ENCODE measurements around the gene NARF.
A peak's percentile ranks its signal among the peaks of the same experiment; 100 is the strongest.
"Not testable (repeated sequence)": the region's sequence is repeated elsewhere in the genome, so short reads cannot be mapped to it uniquely, and the experiment has no call there.

Gene NARF

DNA sequence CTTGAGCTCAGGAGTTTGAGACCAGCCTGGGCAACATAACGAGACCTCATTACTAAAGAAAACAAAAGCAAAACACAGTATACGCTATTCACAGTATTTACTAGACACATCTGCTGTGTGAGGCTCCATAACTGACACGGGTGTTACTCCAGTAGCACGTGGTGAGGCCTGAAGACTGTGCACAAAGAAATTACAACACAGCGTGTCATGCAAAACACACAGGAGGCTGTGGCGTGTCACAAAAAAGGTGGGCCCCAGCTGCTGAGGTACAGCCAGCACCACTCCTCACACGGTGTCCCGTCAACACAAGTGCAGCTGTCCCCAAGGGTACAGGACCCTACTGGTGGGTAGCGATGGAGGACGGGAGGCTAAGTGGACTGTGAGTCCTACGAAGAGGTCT is 10.7 kb upstream of the NARF start:
- DNase-seq: no peak

DNA sequence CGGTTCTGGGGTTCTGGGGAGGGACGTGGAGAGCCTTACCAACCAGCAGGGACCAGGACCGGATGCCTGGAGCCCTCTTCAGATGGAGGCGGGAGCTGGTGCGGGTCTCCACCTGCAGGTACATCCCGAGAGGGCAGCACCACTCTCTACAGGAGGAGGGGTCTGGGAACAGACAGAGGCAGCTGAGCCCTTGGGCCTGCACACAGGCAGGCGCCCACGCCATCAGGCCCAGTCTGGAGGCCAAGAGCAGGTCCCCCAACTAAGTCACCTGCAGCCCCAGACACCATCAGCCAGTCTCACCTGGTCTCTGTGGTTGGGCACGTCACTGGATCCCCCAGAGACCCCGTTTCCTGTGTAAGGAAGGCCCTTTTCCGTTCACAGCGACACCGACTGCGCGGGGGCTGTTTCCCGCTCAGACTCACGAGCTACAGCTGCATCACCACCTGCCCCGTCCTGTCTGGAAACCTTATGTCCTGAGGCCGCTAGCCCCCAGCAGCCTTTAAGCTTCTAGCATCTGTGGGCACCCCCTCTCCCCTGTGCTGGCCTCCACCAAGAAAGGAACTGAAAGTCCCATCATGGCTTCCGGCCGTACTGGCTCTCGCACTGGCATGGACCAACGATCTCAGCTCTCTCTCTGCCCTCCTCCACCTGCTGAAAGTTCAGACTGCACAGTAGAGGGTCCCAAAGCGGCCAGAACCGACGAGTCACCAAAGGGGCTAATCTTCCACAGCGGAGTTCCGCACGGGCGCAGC is 9.2 kb upstream of the NARF start:
- peak; percentile 73 for DNase-seq

DNA sequence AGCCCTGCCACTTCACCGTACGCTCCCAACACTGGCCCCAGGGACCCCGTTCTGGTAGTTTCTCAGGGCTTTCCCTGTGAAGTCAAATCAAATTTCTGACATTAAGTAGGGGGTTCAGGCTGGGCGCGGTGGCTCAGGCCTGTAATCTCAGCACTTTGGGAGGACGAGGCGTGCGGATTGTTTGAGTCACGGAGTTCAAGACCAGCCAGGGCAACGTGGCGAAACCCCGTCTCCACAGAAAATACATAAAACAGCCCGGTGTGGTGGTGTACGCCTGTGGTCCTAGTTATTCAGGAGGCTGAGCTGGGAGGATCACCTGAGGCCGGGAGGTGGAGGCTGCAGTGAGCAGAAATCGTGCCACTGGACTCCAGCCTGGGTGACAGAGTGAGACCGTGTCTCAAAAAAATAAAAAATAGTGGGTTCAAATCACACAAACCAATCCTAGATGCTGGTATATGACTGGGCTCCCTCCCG is 8.6 kb upstream of the NARF start:
- DNase-seq: peak; percentile 42

DNA sequence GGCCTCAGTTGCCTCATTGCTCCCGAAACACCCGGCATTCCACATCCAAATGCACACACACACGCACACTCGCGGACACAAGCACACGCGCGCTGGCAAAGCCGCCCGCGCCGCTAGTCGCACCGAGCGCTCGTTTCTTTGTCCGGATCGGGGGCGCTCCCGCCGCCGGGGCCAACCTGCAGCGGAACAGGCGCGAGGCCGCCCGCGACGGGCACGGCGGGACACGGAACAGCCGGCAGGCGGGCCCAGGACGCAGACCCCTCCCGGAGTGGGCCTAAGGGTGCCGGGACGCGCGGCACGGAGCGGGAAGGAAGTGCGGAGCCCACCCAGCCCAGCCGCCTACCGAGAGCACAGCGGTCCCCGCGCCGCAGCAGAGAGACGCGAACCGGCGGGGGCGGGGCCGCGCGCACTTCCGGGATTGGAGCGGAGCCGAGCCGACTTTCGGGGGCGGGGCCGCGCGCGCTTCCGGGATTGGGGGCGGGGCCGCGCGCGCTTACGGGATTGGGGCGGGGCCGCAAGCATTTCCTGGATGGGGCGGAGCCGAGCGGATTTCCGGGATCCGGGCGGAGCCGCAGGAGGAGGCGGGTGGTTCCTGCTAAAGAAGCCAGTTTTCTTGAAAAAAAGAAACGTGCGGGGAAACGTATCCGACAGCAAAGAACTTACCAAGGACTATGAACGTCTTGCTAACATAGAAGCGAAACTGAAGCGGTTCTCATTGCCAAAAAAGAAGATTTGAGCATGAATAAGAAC is 8.0 kb upstream of the NARF start, which contains the start of gene CYBC1:
TSS of gene CYBC1 (minus strand) at position 396 of the 750 bp plus-strand sequence. CDS start 1,498 bp downstream, outside the sequence.
- DNase-seq: peak; percentile 95

DNA sequence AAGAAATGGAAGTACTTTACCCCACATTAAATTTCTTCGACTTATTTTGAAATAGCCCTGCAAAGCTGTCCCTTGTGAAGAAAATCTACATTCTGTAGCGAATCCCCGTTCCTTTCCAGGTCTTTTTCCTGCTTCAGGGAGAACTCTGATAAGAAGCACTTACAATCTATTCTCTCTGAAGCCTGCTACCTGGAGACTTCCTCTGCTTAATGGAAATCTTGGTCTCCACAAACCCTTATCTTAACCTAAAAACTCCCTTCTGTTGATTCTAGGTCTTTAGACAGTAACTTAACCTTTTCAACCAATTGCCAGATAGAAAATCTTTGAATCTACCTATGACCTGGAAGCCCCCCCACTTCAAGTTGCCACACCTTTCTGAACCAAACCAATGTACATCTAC is 6.4 kb upstream of the NARF start:
- DNase-seq: no peak

DNA sequence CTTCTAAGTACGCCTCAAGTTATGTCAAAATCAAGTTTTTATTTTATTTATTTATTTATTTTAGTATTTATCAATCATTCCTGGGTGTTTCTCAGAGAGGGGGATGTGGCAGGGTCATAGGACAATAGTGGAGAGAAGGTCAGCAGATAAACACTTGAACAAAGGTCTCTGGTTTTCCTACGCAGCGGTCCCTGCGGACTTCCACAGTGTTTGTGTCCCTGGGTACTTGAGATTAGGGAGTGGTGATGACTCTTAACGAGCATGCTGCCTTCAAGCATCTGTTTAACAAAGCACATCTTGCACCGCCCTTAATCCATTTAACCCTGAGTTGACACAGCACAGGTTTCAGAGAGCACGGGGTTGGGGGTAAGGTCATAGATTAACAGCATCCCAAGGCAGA is 5.4 kb upstream of the NARF start:
- not testable (repeated sequence) for DNase-seq

DNA sequence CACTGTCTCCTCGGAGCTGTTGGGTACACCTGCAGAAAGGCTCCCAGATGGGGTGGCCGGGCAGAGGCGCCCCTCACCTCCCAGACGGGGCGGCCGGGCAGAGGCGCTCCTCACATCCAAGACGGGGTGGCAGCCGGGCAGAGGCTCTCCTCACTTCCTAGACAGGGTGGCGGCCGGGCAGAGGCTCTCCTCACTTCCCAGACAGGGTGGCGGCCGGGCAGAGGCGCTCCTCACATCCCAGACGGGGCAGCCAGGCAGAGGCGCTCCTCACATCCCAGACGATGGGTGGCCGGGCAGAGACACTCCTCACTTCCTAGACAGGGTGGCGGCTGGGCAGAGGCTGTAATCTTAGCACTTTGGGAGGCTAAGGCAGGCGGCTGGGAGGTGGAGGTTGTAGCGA is 4.8 kb upstream of the NARF start:
- DNase-seq: not testable (repeated sequence)

DNA sequence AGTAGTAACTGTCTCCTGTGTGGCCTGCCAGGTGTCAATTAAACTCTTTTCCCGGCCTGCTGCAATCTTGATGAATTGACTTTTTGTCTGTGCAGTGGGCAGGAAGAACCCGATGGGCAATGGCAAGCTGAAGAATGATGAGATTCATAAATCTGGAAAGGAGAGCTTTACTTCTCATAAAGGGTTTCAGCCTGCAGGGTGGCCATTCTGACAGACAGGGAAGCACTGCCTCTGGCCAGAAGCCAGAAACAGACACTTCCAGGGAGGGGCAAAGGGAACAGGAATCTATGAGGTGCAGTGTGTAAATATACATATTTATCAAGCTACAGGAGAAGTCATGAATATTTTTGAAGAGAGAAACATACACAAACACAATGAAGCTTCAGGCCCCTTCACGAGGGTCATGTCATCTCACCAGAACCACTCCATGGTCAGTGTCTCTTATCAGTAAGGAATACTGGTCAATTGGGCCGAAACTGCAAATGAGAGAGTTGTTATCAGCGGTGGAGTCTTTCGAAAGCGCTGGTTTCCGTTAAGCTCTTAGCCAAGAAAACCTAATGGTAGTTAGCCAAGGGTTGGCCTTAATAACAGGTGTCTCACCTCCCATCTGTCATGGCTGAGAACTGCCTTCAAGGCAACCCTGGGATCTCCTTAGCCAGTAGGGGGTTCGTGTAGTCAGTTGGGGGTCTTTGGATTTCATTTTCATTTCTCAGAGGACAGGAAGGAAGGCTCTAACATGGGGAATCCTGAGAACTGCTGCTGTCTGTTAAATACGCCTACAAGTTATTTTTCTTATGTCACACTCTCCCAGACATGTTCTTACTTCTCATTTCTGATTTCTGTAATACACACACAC is 1.2 kb upstream of the NARF start:
- DNase-seq: no peak

DNA sequence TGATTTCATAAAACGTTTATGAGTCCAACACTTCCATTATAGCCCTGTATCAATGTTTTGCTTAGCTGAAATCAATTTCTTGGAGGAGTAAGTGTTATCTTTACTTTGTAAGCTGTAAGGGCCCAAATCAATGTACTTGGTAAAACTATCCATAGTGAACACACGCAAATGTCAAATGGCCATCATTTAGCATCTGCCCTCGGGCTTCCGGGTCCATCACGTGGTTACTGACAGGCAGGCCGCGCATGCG is 687 bp upstream of the NARF start:
- no peak for DNase-seq

DNA sequence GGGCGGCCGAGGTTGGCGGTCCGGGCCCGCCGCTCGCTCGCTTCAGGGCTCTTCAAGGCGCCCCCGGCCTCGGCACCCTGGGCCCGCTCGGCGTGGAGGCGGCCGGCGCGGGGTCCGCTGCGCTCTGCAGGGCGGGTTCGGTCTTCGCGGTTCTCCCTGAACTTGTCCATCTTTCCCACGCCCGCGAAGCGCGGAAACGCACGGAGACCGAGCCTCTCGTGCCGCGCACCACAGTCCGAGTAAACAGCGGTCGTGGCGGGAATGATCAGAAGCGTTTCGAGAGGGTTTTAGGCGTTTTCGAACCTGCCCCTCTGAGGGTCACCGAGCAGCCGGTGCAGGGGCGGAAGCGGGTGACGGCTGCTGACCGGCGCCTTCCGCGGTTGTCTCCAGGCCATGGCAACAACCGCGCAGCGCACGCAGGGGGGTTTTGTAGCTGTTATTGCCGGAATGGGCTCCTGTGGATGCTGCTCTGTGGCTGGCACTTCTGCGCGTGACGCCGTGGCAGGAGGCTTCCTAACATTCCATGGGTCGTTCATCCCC is 414 bp downstream of the NARF start:
- DNase-seq: no peak

DNA sequence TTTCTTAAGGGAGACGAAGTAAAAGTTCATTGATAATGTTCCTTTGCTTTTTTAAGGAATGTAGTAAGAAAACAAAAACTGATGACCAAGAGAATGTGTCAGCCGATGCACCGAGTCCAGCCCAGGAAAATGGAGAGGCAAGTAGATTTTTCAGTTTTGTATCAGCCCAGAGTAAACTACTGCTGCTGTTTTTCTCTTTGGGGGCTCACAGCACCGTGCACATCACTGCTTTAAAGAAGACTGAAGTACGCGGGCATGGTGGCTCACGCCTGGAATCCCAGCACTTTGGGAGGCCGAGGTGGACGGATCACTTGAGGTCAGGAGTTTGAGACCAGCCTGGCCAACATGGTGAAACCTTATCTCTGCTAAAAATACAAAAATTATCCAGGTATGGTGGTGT is 1.4 kb downstream of the NARF start:
- DNase-seq: not testable (repeated sequence)

DNA sequence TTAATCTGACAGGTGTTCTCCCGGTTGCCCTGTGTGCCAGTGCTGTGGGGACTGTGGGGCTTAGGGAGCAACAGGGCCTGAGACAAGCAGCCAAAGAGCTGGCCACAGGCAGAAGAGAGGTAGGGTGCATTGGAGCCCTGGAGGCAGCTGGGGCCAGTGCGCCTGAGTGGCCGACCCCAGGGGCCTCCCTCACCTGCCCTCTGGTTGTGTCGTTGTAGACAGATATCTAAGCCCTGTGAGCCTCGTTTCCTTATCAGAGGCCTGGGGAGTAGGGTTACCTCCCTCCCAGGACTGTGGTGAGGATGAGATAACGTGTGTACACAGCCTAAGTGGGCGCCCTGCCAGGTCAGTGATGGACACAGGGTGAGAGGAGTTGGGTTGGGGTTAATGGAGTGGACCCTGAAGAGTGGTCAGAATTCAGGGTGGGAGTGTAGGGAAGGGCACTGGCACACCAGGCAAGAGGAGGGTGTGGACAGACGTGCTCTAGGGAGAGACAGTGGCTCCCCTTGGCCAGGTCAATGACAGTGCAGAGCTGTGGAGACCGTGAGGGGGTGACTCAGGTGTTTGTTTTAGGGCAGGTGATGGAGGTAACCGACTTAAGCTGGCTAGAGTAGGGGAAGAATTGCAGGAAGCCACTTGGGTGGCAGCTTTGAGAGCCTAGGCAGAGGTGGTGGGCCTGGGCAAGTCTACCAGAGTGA is 3.4 kb downstream of the NARF start:
- no peak for DNase-seq

DNA sequence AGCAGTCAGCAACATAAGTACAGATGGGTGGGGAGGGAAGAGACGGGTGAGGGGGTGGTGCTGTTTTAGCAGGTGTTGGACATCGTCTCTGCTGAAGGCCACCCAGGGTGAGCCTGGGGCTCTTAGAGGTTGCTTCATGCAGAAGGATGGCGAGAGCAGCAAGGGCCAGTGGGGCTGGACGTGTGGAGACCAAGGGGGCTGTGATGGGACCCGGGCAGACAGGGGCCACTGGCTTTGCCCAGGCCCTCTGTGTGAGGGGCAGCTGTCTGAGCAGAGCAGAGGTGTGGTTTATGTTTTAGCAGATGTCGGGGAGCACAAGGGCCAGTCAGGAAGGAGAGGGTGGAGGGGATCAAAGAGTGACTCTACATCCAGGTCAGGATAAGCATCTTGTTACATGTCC is 4.8 kb downstream of the NARF start:
- no peak for DNase-seq

DNA sequence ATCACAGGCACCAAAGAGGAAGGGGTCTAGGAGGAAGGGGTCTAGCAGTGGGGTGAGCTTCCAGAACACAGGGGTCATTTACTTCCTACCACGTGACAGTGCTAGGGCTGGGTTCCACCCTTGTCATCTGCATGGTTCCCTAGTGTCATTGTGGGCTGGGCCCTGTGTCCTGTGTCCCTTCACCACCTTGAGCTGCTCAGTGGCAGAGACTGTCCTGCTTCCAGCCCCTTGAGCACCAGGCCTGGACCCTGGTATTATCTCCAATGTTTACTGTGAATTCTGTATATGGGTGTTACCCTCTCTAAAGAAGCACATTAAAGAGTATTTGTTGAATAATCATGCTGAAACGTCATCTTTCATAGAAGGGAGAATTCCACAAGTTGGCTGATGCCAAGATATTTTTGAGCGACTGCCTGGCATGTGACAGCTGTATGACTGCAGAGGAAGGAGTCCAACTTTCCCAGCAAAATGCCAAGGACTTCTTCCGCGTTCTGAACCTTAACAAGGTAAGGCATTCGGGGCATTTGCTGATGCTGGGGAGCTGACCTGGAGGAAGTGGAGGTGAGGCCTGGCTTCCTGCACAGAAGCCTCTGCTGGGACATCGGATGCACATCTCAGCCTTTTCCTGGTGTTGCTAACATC is 5.5 kb downstream of the NARF start:
- no peak for DNase-seq

DNA sequence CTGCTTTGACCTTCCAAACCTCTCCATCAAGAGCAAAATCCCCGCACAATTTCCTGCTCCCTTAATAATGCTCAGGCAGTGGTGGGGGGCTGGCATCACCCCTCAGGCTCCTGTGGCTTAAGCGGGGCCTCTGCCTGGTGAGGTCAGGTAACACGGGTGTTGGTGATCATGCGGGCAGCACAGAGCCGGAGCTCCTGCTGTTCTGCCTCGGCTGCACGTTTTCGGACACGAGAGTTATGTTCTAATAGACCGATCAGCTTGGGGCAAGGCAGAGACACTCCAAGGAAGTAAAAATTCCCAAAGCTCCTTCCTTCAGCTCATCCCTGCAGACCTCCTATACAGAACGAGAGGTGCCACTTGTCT is 6.0 kb downstream of the NARF start:
- DNase-seq: no peak

DNA sequence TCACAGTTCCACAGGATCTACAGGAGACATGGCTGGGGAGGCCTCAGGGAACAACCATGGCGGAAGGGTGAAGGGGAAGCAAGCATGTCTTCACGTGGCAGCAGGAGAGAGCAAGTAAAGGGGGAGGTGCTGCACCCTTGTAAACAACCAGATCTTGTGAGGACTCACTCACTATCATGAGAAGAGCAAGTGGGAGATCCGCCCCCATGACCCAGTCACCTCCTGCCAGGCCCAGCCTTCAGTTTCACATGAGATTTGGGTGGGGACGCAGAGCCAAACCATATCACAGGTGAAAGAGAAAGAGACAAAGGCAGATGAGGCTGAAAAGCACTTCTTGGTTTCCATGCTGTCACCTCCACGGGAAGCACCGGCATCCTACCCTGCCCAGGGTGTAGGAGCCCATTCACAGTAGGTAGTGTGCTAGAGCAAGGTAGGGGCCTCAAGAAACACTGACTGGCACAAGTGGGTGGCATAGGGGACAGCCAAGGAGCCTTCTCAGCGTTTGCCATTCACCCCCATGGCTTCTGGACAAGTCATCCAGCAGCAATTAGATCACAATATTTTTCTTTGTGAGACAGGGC is 6.6 kb downstream of the NARF start:
- no peak for DNase-seq

DNA sequence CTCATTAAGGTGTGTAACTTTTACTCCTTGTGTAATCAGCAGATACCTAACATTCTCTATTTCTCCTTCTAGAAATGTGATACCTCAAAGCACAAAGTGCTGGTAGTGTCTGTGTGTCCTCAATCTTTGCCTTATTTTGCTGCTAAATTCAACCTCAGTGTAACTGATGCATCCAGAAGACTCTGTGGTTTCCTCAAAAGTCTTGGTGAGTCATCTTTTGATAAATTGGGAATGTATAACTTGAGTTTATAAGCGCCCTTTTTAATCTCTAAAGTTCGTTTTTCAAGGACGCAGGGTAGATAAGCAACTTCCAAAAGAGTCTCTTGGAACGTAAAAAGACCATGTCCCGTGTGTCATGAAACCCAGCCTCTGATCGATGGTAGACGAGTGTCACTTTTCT is 10.2 kb downstream of the NARF start:
- no peak for DNase-seq

DNA sequence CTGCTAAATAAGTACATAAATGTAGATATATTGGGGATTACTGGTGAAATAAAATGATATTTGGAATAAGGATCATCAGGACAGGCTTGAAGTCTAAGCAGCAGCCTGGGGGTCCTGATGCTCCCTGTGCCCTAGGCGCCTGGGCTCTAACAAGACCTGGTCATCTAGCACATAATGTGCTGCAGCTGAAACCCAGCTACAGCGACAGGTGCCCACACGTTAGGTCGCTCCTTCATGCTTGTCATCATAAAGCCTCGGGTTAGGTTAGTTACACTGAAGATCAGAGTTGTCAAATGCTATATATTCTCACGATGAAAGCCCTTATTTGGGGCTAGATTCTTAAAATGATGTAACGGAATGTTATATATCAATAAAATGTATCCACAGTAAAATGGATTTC is 11.5 kb downstream of the NARF start:
- DNase-seq: no peak

DNA sequence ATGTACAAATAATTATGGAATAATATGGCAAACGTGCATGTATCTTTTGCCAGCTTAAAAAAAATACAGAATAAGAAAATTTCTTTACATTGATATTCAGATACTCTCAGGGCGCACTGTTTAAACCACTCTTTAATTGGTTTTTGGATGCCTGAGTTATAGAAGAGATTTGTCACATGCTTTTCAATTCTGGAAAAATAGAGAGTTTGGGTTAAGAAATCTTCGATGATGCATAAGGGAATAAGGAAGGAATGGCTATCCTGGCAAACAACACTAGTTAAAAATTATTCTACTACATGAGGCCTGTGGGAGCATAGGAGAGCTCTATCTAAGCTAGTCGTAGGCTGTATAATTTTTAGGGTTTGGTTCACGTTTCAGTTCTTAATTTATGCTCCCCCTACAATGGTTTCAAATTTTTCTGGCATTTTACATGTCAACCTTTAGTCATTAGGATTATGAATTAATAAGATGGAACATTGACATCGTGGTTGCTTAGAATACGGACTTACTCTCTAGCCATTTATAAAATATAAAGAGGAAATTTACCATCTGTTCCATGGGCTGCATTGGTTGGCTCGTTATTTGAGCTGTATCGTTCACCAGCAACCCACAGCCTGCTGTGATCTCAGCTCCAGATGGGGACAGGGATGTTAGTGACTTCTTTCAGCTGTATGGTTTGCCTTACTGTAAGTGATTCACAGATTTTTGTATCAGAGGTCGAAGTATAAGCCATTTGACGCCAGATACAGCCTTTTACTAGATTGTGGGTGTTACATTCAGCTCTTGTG is 15.9 kb downstream of the NARF start:
- no peak for DNase-seq

DNA sequence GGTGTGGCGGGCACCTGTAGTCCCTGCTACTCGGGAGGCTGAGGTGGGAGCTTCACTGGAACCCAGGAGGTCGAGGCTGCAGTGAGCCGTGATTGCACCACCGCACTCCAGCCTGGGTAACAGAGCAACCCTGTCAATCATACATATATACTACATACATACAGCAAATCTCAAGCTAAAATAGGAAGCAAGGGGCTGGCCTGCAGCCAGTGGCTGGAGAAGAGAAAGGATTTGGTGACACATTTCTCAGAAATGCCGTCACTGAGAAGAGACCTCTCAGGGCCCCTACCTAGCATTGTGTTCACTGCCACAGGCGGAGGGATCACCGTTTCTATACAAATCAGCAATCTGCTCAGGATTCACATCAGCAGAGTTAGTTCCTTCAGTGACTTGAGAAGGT is 16.9 kb downstream of the NARF start:
- no peak for DNase-seq

DNA sequence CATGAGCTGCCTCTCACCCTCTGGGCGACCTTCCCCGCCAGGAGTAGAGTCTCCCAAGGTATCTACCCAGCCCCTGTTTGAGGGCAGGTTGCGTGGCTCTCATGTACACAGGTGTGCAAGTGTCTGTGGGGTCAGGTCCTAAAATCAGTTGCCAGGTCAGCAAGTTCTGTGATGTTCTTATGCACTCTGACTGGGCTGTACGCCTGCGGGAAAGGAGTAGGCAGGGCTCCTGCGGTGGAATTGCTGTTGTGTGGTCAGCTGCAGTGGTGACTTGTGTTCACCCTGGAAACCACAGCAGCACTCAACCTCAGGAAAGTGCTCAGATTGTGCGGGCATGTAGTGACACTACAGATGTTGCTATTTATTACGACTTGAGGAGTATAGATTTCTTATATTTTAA is 19.4 kb downstream of the NARF start:
- no peak for DNase-seq

All from activated CD8-positive, alpha-beta memory T cell treated with anti-CD3 and anti-CD28 coated beads, Interleukin-2, amount 50 U/mL, for 4 hours (primary cell).